ENCODE results near the gene MITF. TPM values are rescaled to one million over a fixed set of nuclear protein-coding genes. Genes with fewer than 3 reads are reported as not detected.

The MITF gene
- polyA plus RNA-seq, 3 donors: 41.0 to 47.7 (median 44.7) TPM

- no peak for DNase-seq (ENCODE audit: low read depth in 3 of 3, low spot score in 2 of 3)
These were observed 90.9 kb downstream of the MITF start for GRCh38 chr3:69830147-69830546.

- DNase-seq (ENCODE audit: low read depth in 3 of 3, low spot score in 2 of 3): no peak
These were observed 92.5 kb downstream of the MITF start for GRCh38 chr3:69831737-69832136.

- DNase-seq (ENCODE audit: low read depth in 3 of 3, low spot score in 2 of 3): no peak
These were observed 94.3 kb downstream of the MITF start for GRCh38 chr3:69833591-69833990.

GRCh38 chr3:69838217-69838616 is 99.0 kb downstream of the MITF start:
- DNase-seq (ENCODE audit: low read depth in 3 of 3, low spot score in 2 of 3): no peak

- no peak for DNase-seq (ENCODE audit: low read depth in 3 of 3, low spot score in 2 of 3)
These were observed 99.6 kb downstream of the MITF start for GRCh38 chr3:69838696-69839515.

GRCh38 chr3:69842351-69842750 is 103.1 kb downstream of the MITF start:
- DNase-seq (ENCODE audit: low read depth in 3 of 3, low spot score in 2 of 3): no peak

- DNase-seq (ENCODE audit: low read depth in 3 of 3, low spot score in 2 of 3): no peak
These were observed 103.5 kb downstream of the MITF start for GRCh38 chr3:69842789-69843188.

GRCh38 chr3:69844706-69845105 is 105.4 kb downstream of the MITF start:
- no peak for DNase-seq (ENCODE audit: low read depth in 3 of 3, low spot score in 2 of 3)

GRCh38 chr3:69847303-69847702 is 108.0 kb downstream of the MITF start:
- DNase-seq (ENCODE audit: low read depth in 3 of 3, low spot score in 2 of 3): no peak

GRCh38 chr3:69848113-69848512 is 108.8 kb downstream of the MITF start:
- no peak for DNase-seq (ENCODE audit: low read depth in 3 of 3, low spot score in 2 of 3)

- no peak for DNase-seq (ENCODE audit: low read depth in 3 of 3, low spot score in 2 of 3)
These were observed 111.6 kb downstream of the MITF start for GRCh38 chr3:69850849-69851248.

- DNase-seq (ENCODE audit: low read depth in 3 of 3, low spot score in 2 of 3): no peak
These were observed 113.8 kb downstream of the MITF start for GRCh38 chr3:69853027-69853426.

- DNase-seq (ENCODE audit: low read depth in 3 of 3, low spot score in 2 of 3): no peak
These were observed 116.3 kb downstream of the MITF start for GRCh38 chr3:69855436-69856162.

- no peak for DNase-seq (ENCODE audit: low read depth in 3 of 3, low spot score in 2 of 3)
These were observed 117.9 kb downstream of the MITF start for GRCh38 chr3:69856965-69857705.

- no peak for DNase-seq (ENCODE audit: low read depth in 3 of 3, low spot score in 2 of 3)
These were observed 122.3 kb downstream of the MITF start for GRCh38 chr3:69861556-69861955.

- no peak for DNase-seq (ENCODE audit: low read depth in 3 of 3, low spot score in 2 of 3)
These were observed 124.9 kb downstream of the MITF start for GRCh38 chr3:69864141-69864540.

GRCh38 chr3:69864766-69865165 is 125.5 kb downstream of the MITF start:
- no peak for DNase-seq (ENCODE audit: low read depth in 3 of 3, low spot score in 2 of 3)

GRCh38 chr3:69865925-69866679 is 126.8 kb downstream of the MITF start:
- no peak for DNase-seq (ENCODE audit: low read depth in 3 of 3, low spot score in 2 of 3)

GRCh38 chr3:69866988-69867720 is 127.9 kb downstream of the MITF start:
- DNase-seq (ENCODE audit: low read depth in 3 of 3, low spot score in 2 of 3): no peak

GRCh38 chr3:69867941-69868505 is 128.8 kb downstream of the MITF start:
- no peak for DNase-seq (ENCODE audit: low read depth in 3 of 3, low spot score in 2 of 3)
